Measurements from ENCODE around the gene SLC28A3. TPM values are rescaled to one million over a fixed set of nuclear protein-coding genes. Genes with fewer than 3 reads are reported as not detected.

The SLC28A3 gene
- total and polyA plus RNA-seq, 2 of the 8 experiments (the other 6 are each of a cell fraction or from before 2014, with no cell fraction given), result 0.02 TPM; not detected in 1

DNA sequence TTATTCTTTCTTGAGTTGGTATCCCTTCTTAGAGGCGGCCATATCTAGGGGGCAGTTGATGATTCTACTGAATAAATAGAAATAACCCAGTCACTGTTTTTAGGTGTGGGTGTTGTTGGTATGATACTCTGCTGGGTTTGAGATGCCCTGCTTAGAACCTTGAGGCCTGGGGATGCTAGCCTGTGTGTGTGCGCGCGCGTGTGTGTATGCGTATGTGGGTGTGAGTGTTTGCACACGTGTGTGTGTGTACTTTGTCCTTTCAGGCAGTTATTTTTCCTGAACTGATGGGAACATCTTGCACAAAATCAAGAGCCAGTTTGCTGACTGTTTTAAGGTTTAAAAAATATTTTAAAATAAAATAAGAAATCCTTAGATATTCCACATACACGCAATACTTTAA lies 3.3 kb downstream of the SLC28A3 start (continued):
- no peak for TF ChIP-seq RAD21 (IDR thresholded peaks at IDR 0.05 in 1 of 2, conservative IDR thresholded peaks at IDR 0.05 in 1 of 2; ENCODE audit: low read depth in 2 of 2, low read length in 2 of 2)
- TF ChIP-seq SIX5 (IDR thresholded peaks at IDR 0.05; ENCODE audit: low read depth, low read length), result no peak
